ENCODE measurements around the gene VPS29. TPM values are rescaled to one million over a fixed set of nuclear protein-coding genes. Genes with fewer than 3 reads are reported as not detected.

Gene VPS29
- total RNA-seq, 1 experiment from 2014 or later, result 95.7 TPM

- TF ChIP-seq SP1 (IDR thresholded peaks at IDR 0.05; ENCODE audit: low read depth) (peak; percentile 95), CBX3 (IDR thresholded peaks at IDR 0.05; ENCODE audit: low read depth) (peak; percentile 100), ZFX (IDR thresholded peaks at IDR 0.05) (peak; percentile 96), ELF1 (IDR thresholded peaks at IDR 0.05; ENCODE audit: borderline replicate concordance, low read depth) (no peak; the same call in 1 of the 2 replicates), CTCF (IDR thresholded peaks at IDR 0.05 in 2 of 3, conservative IDR thresholded peaks at IDR 0.05 in 1 of 3; ENCODE audit: borderline replicate concordance in 1 of 3, insufficient read depth in 1 of 3, low read depth in 2 of 3, low read length in 2 of 3) (no peak)
Observed at GRCh38 chr12:110501752-110502738, at the start of gene VPS29, which contains the start of gene RAD9B (continued).

- no peaks in the 10 kb centered on the region for H4K20me1 ChIP-seq (ENCODE audit: insufficient read depth)
- no TSS peak for BruUV-seq (replicated peaks)
- POLR2A ChIA-PET, result no interaction called here
- TF ChIP-seq ZFX (IDR thresholded peaks at IDR 0.05), result no peak
- TF ChIP-seq ZBTB33 (IDR thresholded peaks at IDR 0.05; ENCODE audit: extremely low read depth, insufficient replicate concordance, low read length), result no peak
- TF ChIP-seq ATF3 (IDR thresholded peaks at IDR 0.05), result no peak
- TF ChIP-seq ZNF274 (IDR thresholded peaks at IDR 0.05; ENCODE audit: low read depth, low read length), result no peak
- no peak for TF ChIP-seq EGR1 (IDR thresholded peaks at IDR 0.05; ENCODE audit: low read depth)
- TF ChIP-seq CEBPB (IDR thresholded peaks at IDR 0.05; ENCODE audit: low read depth), result no peak
- TF ChIP-seq MAX (IDR thresholded peaks at IDR 0.05), result no peak
- no peak for TF ChIP-seq TCF7L2 (IDR thresholded peaks at IDR 0.05; ENCODE audit: borderline replicate concordance, extremely low read depth, insufficient read depth, insufficient read length)
- no peak for TF ChIP-seq FOSL1 (IDR thresholded peaks at IDR 0.05; ENCODE audit: low read depth)
- no peak for TF ChIP-seq RAD21 (IDR thresholded peaks at IDR 0.05; ENCODE audit: low read depth)
- no peak for TF ChIP-seq SIN3A (IDR thresholded peaks at IDR 0.05; ENCODE audit: low read depth)
- no peak for TF ChIP-seq SP1 (IDR thresholded peaks at IDR 0.05; ENCODE audit: low read depth)
- TF ChIP-seq EZH2phosphoT487 (IDR thresholded peaks at IDR 0.05; ENCODE audit: borderline replicate concordance), result no peak
- TF ChIP-seq POLR2A (IDR thresholded peaks at IDR 0.05; ENCODE audit: borderline replicate concordance, extremely low read depth, insufficient read depth, insufficient read length), result no peak
- TF ChIP-seq JUND (IDR thresholded peaks at IDR 0.05), result no peak
- TF ChIP-seq YY1 (IDR thresholded peaks at IDR 0.05; ENCODE audit: extremely low read depth, insufficient replicate concordance, low read depth, low read length), result no peak
- TF ChIP-seq CBX3 (IDR thresholded peaks at IDR 0.05; ENCODE audit: low read depth), result no peak
Observed at GRCh38 chr12:110550981-110551380, 49.1 kb upstream of the VPS29 start.

More at GRCh38 chr12:110550981-110551380, 49.1 kb upstream of the VPS29 start:
- H2AFZ ChIP-seq (ENCODE audit: low read depth, low read length, poor library complexity, severe bottlenecking), result no peak overlapping the region
- ChIA-PET CTCF (interaction anchor here (2.6 kb wide), 1 partner anchor 50 kb away, joined by 34 read pairs; no protein-coding TSS in a partner anchor), RAD21 (ENCODE audit: low non-redundant PET in 1 of 2, low total read pairs in 2 of 2, uncharacterized antibody in 2 of 2, unreplicated experiment in 2 of 2) (no interaction called here)
- ATAC-seq (no peak), DNase-seq (ENCODE audit: low read depth, low spot score) (no peak)
- peaks cover 88% of the 10 kb centered on the region for H3K79me2 ChIP-seq (ENCODE audit: insufficient read depth, low read length)
- H3K4me2 ChIP-seq (ENCODE audit: low read length), result no peak overlapping the region
- H3K9me3 ChIP-seq (ENCODE audit: control insufficient read depth in 1 of 2, insufficient read depth in 1 of 2, low read depth in 1 of 2, low read length in 2 of 2), result no peaks in the 10 kb centered on the region
- H3K9me2 ChIP-seq (ENCODE audit: insufficient read depth), result no peaks in the 10 kb centered on the region
- H3K27me3 ChIP-seq (ENCODE audit: insufficient read depth, low read length), result no peaks in the 10 kb centered on the region
- H3K9ac ChIP-seq (ENCODE audit: low read length), result no peak overlapping the region
- peaks cover 0 to 9% of the 10 kb centered on the region in 2 experiments; a peak in 2 of 4 replicates for H3K36me3 ChIP-seq (ENCODE audit: control insufficient read depth in 1 of 2, insufficient read depth in 2 of 2, low read length in 2 of 2)
- H3K4me1 ChIP-seq (ENCODE audit: control insufficient read depth in 1 of 2, insufficient read depth in 2 of 2, low read length in 2 of 2), result peaks cover 0 to 8% of the 10 kb centered on the region in 2 experiments; a peak in 1 of 4 replicates
- H3K27ac ChIP-seq (ENCODE audit: low read depth, low read length), result no peak overlapping the region
- intact Hi-C loops (cut with micrococcal nuclease), result no loop called here
- no peak overlapping the region for H3K4me3 ChIP-seq (replicated peaks in 1 of 2; ENCODE audit: low read depth in 1 of 2, low read length in 2 of 2)

All from HCT116 (cell line).